HepG2 (cell line): ENCODE measurements around the gene RIPOR1. TPM values are rescaled to one million over a fixed set of nuclear protein-coding genes. Genes with fewer than 3 reads are reported as not detected.

Source experiments
- ATF6 ChIP-seq: sonication (generic); formaldehyde crosslinking; conservative IDR thresholded peaks from 2 replicates; pipeline ENCODE4 v1.4.0; 2020; ENCODE audit warnings: missing genetic modification reagents
- ETV5 ChIP-seq: IDR thresholded peaks from 2 replicates; pipeline ENCODE4 v1.6.1; 2018; ENCODE audit warnings: missing biosample characterization, missing genetic modification reagents, inconsistent platforms, borderline replicate concordance
- KLF16 ChIP-seq, 2 experiments: sonication (generic) in 1 of 2; formaldehyde crosslinking in 1 of 2; IDR thresholded peaks; 2 replicates each; pipeline versions ENCODE4 v1.6.1 to v1.8.0; 2016 to 2023; ENCODE audit warnings: missing genetic modification reagents in 2 of 2, missing compliant biosample characterization in 1 of 2
- MXD3 ChIP-seq: IDR thresholded peaks from 2 replicates; pipeline ENCODE4 v1.6.1; 2016; ENCODE audit warnings: mild to moderate bottlenecking, missing biosample characterization, missing genetic modification reagents
- SIN3A ChIP-seq: IDR thresholded peaks from 2 replicates; pipeline ENCODE4 v1.6.1; 2011; ENCODE audit warnings: low read depth, mild to moderate bottlenecking, control low read depth, low read length, borderline replicate concordance
- TAF15 ChIP-seq: fragments of 200-400 bp; formaldehyde crosslinking; IDR thresholded peaks from one replicate; pipeline ENCODE4 v1.6.1; 2018; ENCODE audit warnings: mild to moderate bottlenecking, low read depth, low read length; ENCODE audit not compliant: poor library complexity, severe bottlenecking
- ZBTB10 ChIP-seq: sonication (generic); formaldehyde crosslinking; IDR thresholded peaks from 2 replicates; pipeline ENCODE4 v1.4.0; 2020; ENCODE audit warnings: missing genetic modification reagents, borderline replicate concordance
- ZBTB21 ChIP-seq: sonication (generic); formaldehyde crosslinking; IDR thresholded peaks from 2 replicates; pipeline ENCODE4 v1.4.0; 2020; ENCODE audit warnings: missing genetic modification reagents
- ZBTB33 ChIP-seq: sonication (generic); formaldehyde crosslinking; IDR thresholded peaks from 2 replicates; pipeline ENCODE4 v1.4.0; 2020; ENCODE audit warnings: missing genetic modification reagents
- ZMYM3 ChIP-seq: sonication (generic); formaldehyde crosslinking; IDR thresholded peaks from 2 replicates; pipeline ENCODE4 v1.5.1; 2020; ENCODE audit warnings: mild to moderate bottlenecking, missing genetic modification reagents
- ZNF282 ChIP-seq: fragments of 450-650 bp; IDR thresholded peaks from 2 replicates; pipeline ENCODE4 v1.6.1; 2018; ENCODE audit not compliant: partially characterized antibody
- ZNF451 ChIP-seq: sonication (generic); formaldehyde crosslinking; IDR thresholded peaks from 2 replicates; pipeline ENCODE4 v1.5.0; 2020; ENCODE audit warnings: mild to moderate bottlenecking, missing genetic modification reagents
- ZNF552 ChIP-seq: sonication (generic); formaldehyde crosslinking; IDR thresholded peaks from 2 replicates; pipeline ENCODE4 v1.9.0; 2022; ENCODE audit warnings: missing genetic modification reagents, mild to moderate bottlenecking, borderline replicate concordance
- ZNF574 ChIP-seq: sonication (generic); formaldehyde crosslinking; IDR thresholded peaks from 2 replicates; pipeline ENCODE4 v1.4.0; 2020; ENCODE audit warnings: missing genetic modification reagents
- ZNF678 ChIP-seq: sonication (generic); formaldehyde crosslinking; IDR thresholded peaks from 2 replicates; pipeline ENCODE4 v1.4.0; 2020; ENCODE audit warnings: mild to moderate bottlenecking, missing genetic modification reagents
- ZNF691 ChIP-seq: sonication (generic); formaldehyde crosslinking; IDR thresholded peaks from 2 replicates; pipeline ENCODE4 v1.4.0; 2020; ENCODE audit warnings: missing genetic modification reagents, low read depth, mild to moderate bottlenecking, borderline replicate concordance
- polyA plus RNA-seq, 8 experiments: library from polyadenylated mRNA; depleted of rRNA in 3 of 8; stranded (reverse) in 7 of 8; unstranded in 1 of 8; fragments of >200 nt; fragmentation: Illumina TruSeq in 4 of 8; extraction: Trizol in 4 of 8; gene quantifications; 2 replicates each; pipeline versions ENCODE4 v1.2.1 to v1.2.3, GENCODE V29; 2011 to 2016; ENCODE audit warnings: low read depth in 4 of 8, missing spikeins in 1 of 8, mixed read lengths in 1 of 8; ENCODE audit not compliant: insufficient read depth in 1 of 8
- total RNA-seq, 5 experiments: library from RNA; depleted of rRNA; stranded (reverse); fragments of >200 nt; fragmentation: Illumina TruSeq; extraction: Trizol; gene quantifications; 2 replicates each; pipeline ENCODE4 v1.2.3, GENCODE V29; 2016; ENCODE audit warnings: low read depth in 1 of 5

The RIPOR1 gene
- total and polyA plus RNA-seq, 2 of the 13 experiments (the other 11 are each of a cell fraction or from before 2014, with no cell fraction given): 4.6 to 8.1 TPM

- TF ChIP-seq ZBTB10 (CRISPR knock-in tag) (no peak), ZBTB21 (no peak), ZNF691 (CRISPR knock-in tag) (no peak), ZNF282 (no peak), SIN3A (no peak), ZNF678 (CRISPR knock-in tag) (no peak), TAF15 (no peak), ZNF552 (no peak), ZBTB33 (CRISPR knock-in tag) (no peak), ZNF451 (CRISPR knock-in tag) (no peak), ATF6 (CRISPR knock-in tag) (no peak), KLF16 (CRISPR knock-in tag; IDR thresholded peaks at IDR 0.05) (peak in 1 of 2 experiments; percentile 66; a peak in 1 of 4 replicates), ZMYM3 (CRISPR knock-in tag) (no peak), MXD3 (CRISPR knock-in tag) (no peak), ZNF574 (CRISPR knock-in tag) (peak; percentile 59), ETV5 (CRISPR knock-in tag) (peak; percentile 48; the same call in 1 of the 2 replicates)
Observed at GRCh38 chr16:67546761-67547422, 18.3 kb downstream of the RIPOR1 start (continued).
